Stimulated activated CD4-positive, alpha-beta T cell treated with anti-CD3 and anti-CD28 coated beads, Interleukin-4, amount 100 ng/mL, for 4 hours (primary cell): ENCODE measurements around the gene CDK16.

Experiments used
- DNase-seq, 2 experiments: peaks; one replicate each; pipeline ENCODE4 v3.0.0-alpha.2; 2020

The CDK16 gene

GRCh38 chrX:47186096-47186740 is 32.3 kb upstream of the CDK16 start:
- DNase-seq, result no peak

DNA sequence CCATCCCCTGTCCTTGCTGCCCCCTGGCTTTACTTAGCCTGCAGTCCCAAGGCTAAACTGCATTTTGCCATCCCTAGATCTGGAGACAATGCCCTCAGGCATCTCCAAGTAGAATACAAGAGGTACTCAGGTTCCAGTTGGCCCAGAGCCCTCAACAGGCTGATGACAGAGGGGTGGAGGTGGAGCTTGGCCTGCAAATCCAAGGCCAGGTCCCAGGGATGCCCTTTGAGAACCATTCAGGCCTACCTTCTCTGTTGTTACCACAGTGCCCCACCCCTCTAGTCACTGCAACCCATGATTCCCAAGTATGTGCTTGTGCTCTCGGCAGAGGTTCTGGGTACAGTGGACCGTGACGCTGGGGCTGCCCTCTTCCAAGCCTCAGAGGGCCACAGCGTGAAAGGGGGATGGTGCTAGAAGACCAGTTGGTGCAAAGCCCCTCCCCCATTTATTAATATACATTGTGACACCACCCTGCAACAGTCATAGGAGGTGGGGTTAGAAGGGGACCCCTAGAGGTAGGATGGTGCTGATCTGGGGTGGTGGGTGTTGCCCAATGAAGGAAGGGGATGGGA is 31.3 kb upstream of the CDK16 start:
- no peak for DNase-seq

DNA sequence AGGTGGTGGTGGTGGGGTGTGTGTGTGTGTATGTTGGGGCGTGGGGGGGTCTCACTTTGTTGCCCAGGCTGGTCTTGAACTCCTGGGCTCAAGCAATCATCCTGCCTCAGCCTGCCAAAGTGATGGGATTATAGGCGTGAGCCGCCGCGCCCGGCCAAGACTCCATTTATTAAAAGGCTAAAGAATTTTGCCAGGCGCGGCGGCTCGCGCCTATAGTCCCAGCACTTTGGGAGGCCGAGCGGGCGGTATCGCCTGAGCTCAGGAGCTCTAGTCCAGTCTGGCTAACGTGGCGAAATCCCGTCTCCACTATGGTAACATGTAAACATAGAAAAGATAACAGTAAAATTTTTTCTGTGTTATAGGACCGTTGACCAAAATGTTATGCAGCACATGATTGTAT is 28.6 kb upstream of the CDK16 start:
- DNase-seq, result no peak

DNA sequence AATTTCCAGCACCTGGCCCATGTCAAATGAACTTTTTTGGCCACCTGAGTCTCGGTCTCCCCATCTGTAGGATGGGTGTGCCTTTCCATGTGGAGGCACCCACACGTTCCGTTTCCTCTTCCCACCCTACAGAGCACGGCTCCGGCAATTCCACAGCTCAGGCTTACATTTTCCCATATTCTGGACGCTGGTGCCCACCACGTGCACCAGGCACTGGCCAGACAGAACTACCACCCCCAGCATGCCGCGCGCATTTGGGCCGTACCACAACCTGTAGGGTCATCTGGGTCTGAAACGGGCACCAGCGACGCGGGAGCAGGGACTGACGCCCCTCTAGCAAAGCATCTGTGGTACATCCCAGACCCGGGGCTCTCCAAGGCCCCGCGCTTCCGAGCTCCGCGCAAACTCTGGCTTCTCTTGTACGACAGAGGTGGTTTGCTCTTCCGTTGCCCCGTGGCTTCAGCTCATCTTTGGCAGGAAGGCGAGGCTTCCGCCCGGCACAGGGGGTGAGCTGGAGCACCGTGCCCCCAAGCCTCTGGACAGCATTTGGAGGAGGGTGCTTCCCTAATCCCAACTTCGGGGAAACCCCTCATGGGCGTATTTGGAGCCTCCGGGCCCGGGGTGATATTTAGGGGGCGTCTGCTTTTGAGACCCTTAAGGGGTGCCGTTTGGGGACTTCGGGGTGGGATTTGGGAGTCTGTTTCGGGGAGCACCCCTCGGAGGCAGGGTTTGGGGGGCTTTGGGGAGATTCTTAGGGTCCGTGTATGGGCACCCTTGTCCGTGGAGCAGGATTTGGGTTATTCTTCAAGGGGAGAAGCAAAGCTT is 27.8 kb upstream of the CDK16 start:
- peak; percentile 71 to 82 for DNase-seq

DNA sequence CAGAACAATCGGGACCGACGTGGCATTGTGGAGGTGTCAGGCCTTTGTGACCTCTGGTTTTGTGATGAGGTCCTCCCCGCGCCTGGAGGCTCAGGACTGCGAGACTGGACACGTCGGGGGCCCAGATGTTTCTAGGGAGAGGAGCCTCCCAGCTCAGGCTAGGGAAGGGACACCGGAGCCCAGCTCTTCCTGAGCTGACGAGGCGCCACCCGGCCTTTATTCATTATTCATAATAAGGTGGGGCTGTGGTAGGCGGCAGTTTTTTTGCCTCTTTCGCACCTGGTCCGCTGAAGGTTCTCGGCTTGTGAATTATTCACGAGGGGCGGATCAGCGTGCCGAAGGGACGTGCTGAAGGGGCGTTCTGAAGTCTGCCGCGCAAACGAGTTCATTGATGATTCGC is 27.1 kb upstream of the CDK16 start:
- DNase-seq, result peak; percentile 42 to 65

DNA sequence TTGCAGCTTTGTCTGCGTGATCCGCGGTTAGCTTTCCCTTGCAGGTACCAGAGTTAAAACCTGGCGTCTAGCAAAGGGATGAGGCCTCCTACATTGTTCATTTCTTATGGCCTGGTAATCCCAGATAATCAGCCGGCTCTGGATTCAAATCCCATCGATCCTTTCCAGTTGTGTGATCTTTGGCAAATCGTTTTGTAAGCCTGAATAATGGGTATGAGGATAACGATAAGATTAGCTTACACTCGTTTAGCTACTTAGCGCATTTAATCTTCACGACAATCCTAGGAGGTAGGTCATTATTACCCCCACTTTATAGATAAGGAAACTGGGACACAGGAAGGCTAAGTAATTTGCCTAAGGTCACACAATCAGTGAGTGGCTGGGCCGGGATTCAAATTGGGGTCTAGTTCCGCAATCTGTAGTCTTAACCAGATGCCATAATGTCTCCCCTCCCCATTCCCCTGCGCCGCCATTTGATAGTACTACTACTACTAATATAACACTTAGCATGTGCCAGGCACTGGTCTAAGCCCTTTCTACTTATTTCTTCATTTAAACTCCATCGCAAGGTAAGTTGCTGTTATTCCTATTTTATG is 26.6 kb upstream of the CDK16 start:
- DNase-seq, result no peak

GRCh38 chrX:47193475-47194193 is 24.8 kb upstream of the CDK16 start, which contains the start of gene UBA1:
Gene UBA1, plus strand, starts transcription at chrX:47193829. Its CDS starts 4,974 bp downstream, at chrX:47198803.
- DNase-seq, result peak; percentile 82 to 90

GRCh38 chrX:47194194-47194787 is 24.2 kb upstream of the CDK16 start:
- no peak for DNase-seq

GRCh38 chrX:47196098-47196497 is 22.4 kb upstream of the CDK16 start:
- no peak for DNase-seq

GRCh38 chrX:47197526-47197925 is 21.0 kb upstream of the CDK16 start:
- no peak for DNase-seq

DNA sequence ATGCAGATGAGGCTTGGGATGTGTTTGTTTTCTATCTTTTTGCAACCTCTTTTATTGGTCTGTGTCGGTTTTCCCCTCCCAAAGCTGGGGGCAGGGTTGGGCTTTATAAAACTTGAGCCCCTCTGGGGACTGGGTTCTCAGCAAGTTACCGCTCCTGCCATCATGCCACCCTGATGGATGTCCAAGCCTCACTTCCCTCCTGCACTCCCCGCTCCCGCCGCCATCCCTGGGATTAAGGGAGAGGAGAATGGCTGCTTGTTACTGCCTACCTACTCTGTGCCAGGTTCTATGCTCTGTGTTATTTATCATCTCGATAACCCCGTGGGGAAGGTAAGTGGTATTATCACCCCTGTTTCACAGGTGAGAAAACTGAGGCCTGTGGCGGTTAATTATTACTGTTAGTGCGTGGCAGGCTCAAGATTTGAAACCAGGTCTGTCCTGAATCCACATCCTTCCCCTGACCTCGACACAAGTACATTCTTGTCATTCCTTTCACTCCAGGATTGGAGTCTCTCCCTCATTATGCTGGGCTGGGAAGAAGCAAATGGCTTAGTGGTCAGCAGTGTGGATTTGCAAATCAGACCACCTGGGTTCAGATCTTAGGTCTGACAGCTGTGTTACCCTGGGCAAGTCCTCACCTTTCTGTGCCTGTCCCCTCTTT is 20.3 kb upstream of the CDK16 start:
- no peak for DNase-seq

GRCh38 chrX:47198687-47199080 is 19.8 kb upstream of the CDK16 start:
- DNase-seq, result no peak

DNA sequence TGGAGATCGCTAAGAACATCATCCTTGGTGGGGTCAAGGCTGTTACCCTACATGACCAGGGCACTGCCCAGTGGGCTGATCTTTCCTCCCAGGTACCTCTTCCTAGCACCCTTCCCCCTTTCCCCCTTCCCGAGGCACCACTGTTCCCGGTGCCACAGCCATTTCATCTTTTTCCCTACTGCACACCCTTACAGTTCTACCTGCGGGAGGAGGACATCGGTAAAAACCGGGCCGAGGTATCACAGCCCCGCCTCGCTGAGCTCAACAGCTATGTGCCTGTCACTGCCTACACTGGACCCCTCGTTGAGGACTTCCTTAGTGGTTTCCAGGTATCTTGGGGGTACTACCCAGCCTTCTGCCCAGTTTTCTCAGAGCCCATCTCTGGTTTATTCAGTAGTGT is 19.2 kb upstream of the CDK16 start:
- DNase-seq, result no peak

GRCh38 chrX:47200385-47201150 is 17.9 kb upstream of the CDK16 start:
- DNase-seq, result no peak

GRCh38 chrX:47201345-47201944 is 17.0 kb upstream of the CDK16 start:
- DNase-seq, result no peak

- no peak for DNase-seq
These were observed 16.2 kb upstream of the CDK16 start for GRCh38 chrX:47202316-47202715.

GRCh38 chrX:47202877-47203276 is 15.6 kb upstream of the CDK16 start:
- DNase-seq, result no peak

- DNase-seq, result no peak
These were observed 13.5 kb upstream of the CDK16 start for GRCh38 chrX:47204970-47205369.

DNA sequence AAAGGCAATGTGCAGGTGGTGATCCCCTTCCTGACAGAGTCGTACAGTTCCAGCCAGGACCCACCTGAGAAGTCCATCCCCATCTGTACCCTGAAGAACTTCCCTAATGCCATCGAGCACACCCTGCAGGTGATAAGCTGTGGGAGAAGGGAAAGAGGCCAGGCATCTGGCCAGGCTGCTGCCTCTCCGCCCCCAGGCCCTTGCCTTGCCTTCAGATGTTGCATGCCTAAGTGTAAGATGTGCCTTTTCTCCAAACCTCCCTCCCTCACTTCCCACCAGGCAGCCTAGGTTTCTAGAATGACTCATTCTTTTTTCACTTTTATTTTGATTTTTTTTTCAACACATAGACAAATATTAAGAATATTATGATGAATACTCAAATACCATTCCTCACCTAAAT is 12.2 kb upstream of the CDK16 start:
- no peak for DNase-seq

GRCh38 chrX:47208108-47208507 is 10.4 kb upstream of the CDK16 start:
- DNase-seq, result no peak
